ENCODE data around the gene PPP1R8.

DNA sequence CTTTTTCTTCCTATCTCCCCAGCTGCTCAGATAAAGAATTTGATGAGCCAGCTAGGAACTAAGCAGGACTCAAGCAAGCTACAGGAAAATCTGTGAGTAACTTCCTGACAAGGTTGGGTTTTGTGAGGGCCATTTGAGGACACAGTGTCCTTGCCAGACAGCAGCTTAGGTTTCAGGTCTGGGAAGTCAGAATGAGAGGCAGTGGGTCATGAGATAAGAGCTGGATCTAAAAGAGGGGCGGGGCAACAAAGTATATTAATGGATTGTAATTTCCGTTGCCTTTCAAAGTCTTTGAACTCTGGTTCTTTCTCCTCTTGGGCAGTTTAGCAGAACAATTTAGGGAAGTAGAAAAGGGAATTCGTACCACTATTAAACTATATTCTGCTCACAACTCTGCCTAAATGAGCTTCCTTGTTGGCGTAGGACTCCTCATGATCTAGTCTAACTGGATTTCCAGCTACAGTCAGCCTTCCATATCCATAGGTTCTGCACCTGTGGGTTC lies 41.0 kb upstream of the PPP1R8 start:
- TF ChIP-seq SP1 (IDR thresholded peaks at IDR 0.05): no peak
- no peak for TF ChIP-seq BHLHE40 (IDR thresholded peaks at IDR 0.05; ENCODE audit: borderline replicate concordance)
- TF ChIP-seq, protein P1, sequence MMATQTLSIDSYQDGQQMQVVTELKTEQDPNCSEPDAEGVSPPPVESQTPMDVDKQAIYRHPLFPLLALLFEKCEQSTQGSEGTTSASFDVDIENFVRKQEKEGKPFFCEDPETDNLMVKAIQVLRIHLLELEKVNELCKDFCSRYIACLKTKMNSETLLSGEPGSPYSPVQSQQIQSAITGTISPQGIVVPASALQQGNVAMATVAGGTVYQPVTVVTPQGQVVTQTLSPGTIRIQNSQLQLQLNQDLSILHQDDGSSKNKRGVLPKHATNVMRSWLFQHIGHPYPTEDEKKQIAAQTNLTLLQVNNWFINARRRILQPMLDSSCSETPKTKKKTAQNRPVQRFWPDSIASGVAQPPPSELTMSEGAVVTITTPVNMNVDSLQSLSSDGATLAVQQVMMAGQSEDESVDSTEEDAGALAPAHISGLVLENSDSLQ (IDR thresholded peaks at IDR 0.05): no peak
- no peak for TF ChIP-seq ELF4 (IDR thresholded peaks at IDR 0.05)
- TF ChIP-seq LEF1 (IDR thresholded peaks at IDR 0.05; ENCODE audit: borderline replicate concordance): no peak
- no peak for TF ChIP-seq FOXM1 (IDR thresholded peaks at IDR 0.05; ENCODE audit: borderline replicate concordance)
- TF ChIP-seq SUZ12 (IDR thresholded peaks at IDR 0.05): no peak
- TF ChIP-seq TARDBP (IDR thresholded peaks at IDR 0.05): no peak
- TF ChIP-seq NFRKB (IDR thresholded peaks at IDR 0.05): no peak
- TF ChIP-seq FOXA1 (IDR thresholded peaks at IDR 0.05): no peak
